Esophagus muscularis mucosa (tissue), 4 donors: ENCODE measurements around the gene AGTPBP1.

ENCODE experiments used
- EP300 ChIP-seq: sonication (generic); formaldehyde crosslinking; IDR thresholded peaks from one replicate; pipeline ENCODE4 v1.6.1; 2017; ENCODE audit warnings: antibody characterized with exemption
- POLR2A ChIP-seq: fragments of 450-650 bp; IDR thresholded peaks from one replicate; pipeline ENCODE4 v1.6.1; 2017; ENCODE audit warnings: antibody characterized with exemption, moderate library complexity, mild to moderate bottlenecking, low read depth
- POLR2AphosphoS5 ChIP-seq, 2 donors: sonication (generic); formaldehyde crosslinking; IDR thresholded peaks; one replicate each; pipeline ENCODE4 v1.6.1; 2017; ENCODE audit warnings: antibody characterized with exemption in 2 of 2
- TF ChIP-seq, protein P1 (sequence below), 3 experiments: fragments of 200-600 bp in 2 of 3; fragments of 450-650 bp in 1 of 3; sonication (generic) in 2 of 3; IDR thresholded peaks; one replicate each; pipeline ENCODE4 v1.5.1; 2017 to 2019; ENCODE audit warnings: antibody characterized with exemption in 3 of 3, mild to moderate bottlenecking in 2 of 3, moderate library complexity in 1 of 3

DNA sequence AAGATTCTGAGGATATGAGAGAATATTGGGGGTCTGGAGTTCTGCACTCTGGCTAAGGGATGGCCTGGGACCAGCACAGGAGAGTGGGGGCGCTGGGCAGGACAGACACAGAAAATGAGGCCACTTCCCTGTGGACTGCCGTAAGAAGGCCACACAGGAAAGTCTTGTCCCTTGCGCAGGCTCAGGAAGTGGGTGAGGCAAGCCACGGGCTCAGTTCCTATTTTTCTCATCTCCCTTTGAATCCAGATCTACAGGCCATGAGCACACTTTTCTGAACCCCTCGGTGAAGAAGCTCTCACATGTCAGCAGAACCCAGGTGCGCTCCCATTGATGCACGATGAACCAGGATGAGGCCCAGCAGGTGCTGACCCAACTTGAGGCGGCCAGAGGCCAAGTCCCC lies 207.4 kb downstream of the AGTPBP1 start:
- TF ChIP-seq, protein P1, sequence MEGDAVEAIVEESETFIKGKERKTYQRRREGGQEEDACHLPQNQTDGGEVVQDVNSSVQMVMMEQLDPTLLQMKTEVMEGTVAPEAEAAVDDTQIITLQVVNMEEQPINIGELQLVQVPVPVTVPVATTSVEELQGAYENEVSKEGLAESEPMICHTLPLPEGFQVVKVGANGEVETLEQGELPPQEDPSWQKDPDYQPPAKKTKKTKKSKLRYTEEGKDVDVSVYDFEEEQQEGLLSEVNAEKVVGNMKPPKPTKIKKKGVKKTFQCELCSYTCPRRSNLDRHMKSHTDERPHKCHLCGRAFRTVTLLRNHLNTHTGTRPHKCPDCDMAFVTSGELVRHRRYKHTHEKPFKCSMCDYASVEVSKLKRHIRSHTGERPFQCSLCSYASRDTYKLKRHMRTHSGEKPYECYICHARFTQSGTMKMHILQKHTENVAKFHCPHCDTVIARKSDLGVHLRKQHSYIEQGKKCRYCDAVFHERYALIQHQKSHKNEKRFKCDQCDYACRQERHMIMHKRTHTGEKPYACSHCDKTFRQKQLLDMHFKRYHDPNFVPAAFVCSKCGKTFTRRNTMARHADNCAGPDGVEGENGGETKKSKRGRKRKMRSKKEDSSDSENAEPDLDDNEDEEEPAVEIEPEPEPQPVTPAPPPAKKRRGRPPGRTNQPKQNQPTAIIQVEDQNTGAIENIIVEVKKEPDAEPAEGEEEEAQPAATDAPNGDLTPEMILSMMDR (IDR thresholded peaks at IDR 0.05), result no peak
- TF ChIP-seq POLR2AphosphoS5 (IDR thresholded peaks at IDR 0.05), result no peak
- no peak for TF ChIP-seq POLR2A
- no peak for TF ChIP-seq EP300
